HepG2 (cell line): ENCODE data around the gene PBLD.

Experiments
- SMARCC2 ChIP-seq: fragments of 450-650 bp; IDR thresholded peaks from 2 replicates; pipeline ENCODE4 v1.6.1; 2017; ENCODE audit warnings: antibody characterized with exemption, mild to moderate bottlenecking
- ZHX1 ChIP-seq: sonication (generic); formaldehyde crosslinking; IDR thresholded peaks from 2 replicates; pipeline ENCODE4 v1.8.1; 2022; ENCODE audit warnings: low read depth, mild to moderate bottlenecking, missing genetic modification reagents

GRCh38 chr10:68348265-68348741, 15.6 kb upstream of the PBLD start:
- TF ChIP-seq ZHX1 (CRISPR knock-in tag): no peak
- TF ChIP-seq SMARCC2: no peak
